Endothelial cell (in vitro differentiated cells): ENCODE measurements around the gene YPEL2. TPM values are rescaled to one million over a fixed set of nuclear protein-coding genes. Genes with fewer than 3 reads are reported as not detected.

Experiments
- microRNA-seq: library from miRNA; unstranded; fragments of <30 nt; microRNA quantifications from one replicate; pipeline ENCODE4, GENCODE V29; 2020; ENCODE audit not compliant: unreplicated experiment
- total RNA-seq: library from RNA; stranded (reverse); fragmentation: NEBNext Ultra II Directional; extraction: Animal tissue kit (Norgen Biotek cat#: 25700); gene quantifications from one replicate; pipeline ENCODE4 v1.2.1, GENCODE V29; 2021; ENCODE audit not compliant: unreplicated experiment

Gene YPEL2
- total RNA-seq, 1 donor from 2014 or later = 16.7 TPM

Small RNA genes lying within 50 kb of the gene (microRNA-seq; reads per million reads assigned to microRNA genes)
- 0.21 reads per million for gene MIR4729

Other genes starting within 250 kb of the YPEL2 start
- 24.8 TPM for gene TRIM37, start 224.8 kb upstream of the YPEL2 start, total RNA-seq
- 44.3 TPM for gene SKA2, start 176.5 kb upstream of the YPEL2 start, total RNA-seq
- 16.0 TPM for gene PRR11, start 175.9 kb upstream of the YPEL2 start, total RNA-seq
- gene SMG8, start 121.6 kb upstream of the YPEL2 start, total RNA-seq = 19.7 TPM
- gene GDPD1, start 111.1 kb upstream of the YPEL2 start, total RNA-seq = 3.1 TPM
- 26.3 TPM for gene DHX40, start 234.0 kb downstream of the YPEL2 start, total RNA-seq